Measurements from ENCODE around the gene MYL9. TPM values are rescaled to one million over a fixed set of nuclear protein-coding genes. Genes with fewer than 3 reads are reported as not detected.
A peak's percentile ranks its signal among the peaks of the same experiment; 100 is the strongest.

The MYL9 gene
- total RNA-seq, 2 donors from 2014 or later, result 49.3 to 582 TPM

DNA sequence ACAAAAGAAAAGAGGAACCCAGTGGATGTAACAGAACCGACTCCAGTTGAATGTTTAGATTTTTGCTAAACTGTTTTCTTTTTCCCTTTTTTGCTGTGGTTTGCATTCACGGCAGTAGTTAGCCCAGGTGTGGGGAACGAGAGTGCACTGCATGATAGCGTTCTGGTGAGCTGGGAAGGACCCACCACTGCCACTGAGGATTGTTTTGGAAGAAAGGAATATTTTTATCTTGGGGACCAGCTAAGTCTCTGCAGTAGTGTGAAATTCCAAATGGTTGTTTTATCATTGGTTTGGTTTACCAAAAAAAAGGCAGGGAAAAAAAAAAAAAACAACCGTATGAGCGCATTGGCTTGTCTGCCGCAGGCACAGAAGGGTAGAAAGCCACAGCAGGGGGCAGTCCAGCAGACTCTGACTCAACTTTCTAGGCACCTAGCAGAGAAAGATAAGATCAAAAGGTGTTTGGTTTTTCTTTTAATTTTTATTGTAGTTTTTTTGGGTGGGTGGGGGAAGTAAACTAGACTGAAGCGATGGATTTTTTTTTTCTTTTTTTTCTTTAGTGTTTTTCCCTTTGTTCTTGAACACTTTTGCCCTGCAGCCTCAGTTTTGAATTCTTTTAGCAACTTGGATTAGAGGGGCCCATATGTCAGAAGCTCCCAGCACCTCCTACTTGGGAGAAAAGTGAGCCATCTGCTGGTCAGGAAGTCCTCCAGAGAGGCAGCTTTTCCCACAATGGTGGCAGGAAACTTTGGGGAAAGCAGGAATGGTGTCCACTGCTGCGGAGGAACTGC, 50.7 kb downstream of the MYL9 start:
- Histone ChIP-seq H3K27me3 (no peaks in the 10 kb centered on the region), H3K36me3 (no peaks in the 10 kb centered on the region), H3K9ac (ENCODE audit: low read depth in 2 of 2, low read length in 2 of 2) (no peak overlapping the region), H3K4me1 (no peaks in the 10 kb centered on the region), H3K4me3 (no peak overlapping the region), H3K27ac (no peak overlapping the region), H3K9me3 (no peaks in the 10 kb centered on the region)
- TF ChIP-seq, protein P1, sequence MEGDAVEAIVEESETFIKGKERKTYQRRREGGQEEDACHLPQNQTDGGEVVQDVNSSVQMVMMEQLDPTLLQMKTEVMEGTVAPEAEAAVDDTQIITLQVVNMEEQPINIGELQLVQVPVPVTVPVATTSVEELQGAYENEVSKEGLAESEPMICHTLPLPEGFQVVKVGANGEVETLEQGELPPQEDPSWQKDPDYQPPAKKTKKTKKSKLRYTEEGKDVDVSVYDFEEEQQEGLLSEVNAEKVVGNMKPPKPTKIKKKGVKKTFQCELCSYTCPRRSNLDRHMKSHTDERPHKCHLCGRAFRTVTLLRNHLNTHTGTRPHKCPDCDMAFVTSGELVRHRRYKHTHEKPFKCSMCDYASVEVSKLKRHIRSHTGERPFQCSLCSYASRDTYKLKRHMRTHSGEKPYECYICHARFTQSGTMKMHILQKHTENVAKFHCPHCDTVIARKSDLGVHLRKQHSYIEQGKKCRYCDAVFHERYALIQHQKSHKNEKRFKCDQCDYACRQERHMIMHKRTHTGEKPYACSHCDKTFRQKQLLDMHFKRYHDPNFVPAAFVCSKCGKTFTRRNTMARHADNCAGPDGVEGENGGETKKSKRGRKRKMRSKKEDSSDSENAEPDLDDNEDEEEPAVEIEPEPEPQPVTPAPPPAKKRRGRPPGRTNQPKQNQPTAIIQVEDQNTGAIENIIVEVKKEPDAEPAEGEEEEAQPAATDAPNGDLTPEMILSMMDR (IDR thresholded peaks at IDR 0.05), result peak; percentile 17
- no peak for DNase-seq
- intact Hi-C loops (cut with DNase I), result loop anchor here (5.0 kb wide), 1 partner anchor 35 kb away; no protein-coding TSS in a partner anchor

DNA sequence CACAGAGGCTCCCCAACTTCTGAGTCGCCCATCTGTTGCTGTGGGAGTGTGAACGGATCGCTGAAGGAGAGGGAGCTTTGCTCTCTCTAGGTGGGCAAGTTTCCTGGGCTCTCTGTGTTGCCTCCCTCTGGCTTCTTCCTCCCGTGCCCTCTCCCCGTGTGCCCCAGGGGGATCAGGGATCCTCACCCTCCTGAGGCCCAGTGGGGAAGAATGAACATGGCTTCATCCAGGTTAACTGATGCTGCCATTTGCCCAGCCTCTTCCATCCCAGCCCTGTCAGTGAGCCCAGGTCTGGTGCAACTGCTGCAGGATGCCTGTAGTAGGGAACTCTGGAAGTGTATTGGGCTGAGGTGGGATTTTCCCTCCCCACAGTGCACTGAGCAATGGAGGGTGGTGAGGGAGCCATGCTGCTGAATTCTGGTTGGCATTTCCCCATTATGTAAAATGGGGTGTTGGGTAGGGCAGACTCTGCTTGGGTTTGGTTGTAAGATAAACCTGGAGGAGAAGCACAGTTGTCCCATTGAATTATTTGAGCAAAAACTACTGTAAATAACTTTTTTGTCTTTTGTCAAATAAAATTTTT, 52.1 kb downstream of the MYL9 start:
- intact Hi-C loops (cut with DNase I), result loop anchor here (5.0 kb wide), 1 partner anchor 36 kb away; no protein-coding TSS in a partner anchor
- Histone ChIP-seq H3K9ac (ENCODE audit: low read depth in 2 of 2, low read length in 2 of 2) (no peak overlapping the region), H3K36me3 (no peaks in the 10 kb centered on the region), H3K4me1 (no peaks in the 10 kb centered on the region), H3K9me3 (no peaks in the 10 kb centered on the region), H3K27ac (no peak overlapping the region), H3K27me3 (no peaks in the 10 kb centered on the region), H3K4me3 (no peak overlapping the region)
- no peak for DNase-seq
- TF ChIP-seq, protein P1 (IDR thresholded peaks at IDR 0.05), result no peak

DNA sequence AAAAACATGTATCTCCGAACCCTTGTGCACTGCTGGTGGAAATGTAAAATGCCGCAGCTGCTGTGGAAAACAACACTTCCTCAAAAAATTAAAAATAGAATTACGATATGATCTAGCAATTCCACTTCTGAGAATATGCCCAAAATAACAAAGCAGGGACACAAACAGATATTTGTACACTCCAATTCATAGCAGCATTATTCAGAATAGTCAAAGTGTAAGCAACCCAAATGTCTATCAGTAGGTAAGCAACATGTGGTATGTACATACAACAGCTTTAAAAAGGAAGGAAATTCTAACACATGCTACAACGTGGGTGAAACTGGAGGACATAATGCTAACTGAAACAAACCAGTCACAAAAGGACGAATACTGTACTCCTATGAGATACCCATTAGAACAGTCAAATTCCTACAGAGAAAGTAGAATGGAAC, 58.6 kb downstream of the MYL9 start:
- H3K9ac ChIP-seq (ENCODE audit: low read depth in 2 of 2, low read length in 2 of 2), result no peak overlapping the region
- no peaks in the 10 kb centered on the region for H3K36me3 ChIP-seq
- H3K27ac ChIP-seq, result no peak overlapping the region
- no peaks in the 10 kb centered on the region for H3K4me1 ChIP-seq
- no peak for DNase-seq
- TF ChIP-seq, protein P1 (IDR thresholded peaks at IDR 0.05), result no peak
- H3K4me3 ChIP-seq, result no peak overlapping the region
- no peaks in the 10 kb centered on the region for H3K27me3 ChIP-seq
- intact Hi-C loops (cut with DNase I), result no loop called here
- no peaks in the 10 kb centered on the region for H3K9me3 ChIP-seq

Other genes with a start within 250 kb of the MYL9 start
- gene DLGAP4, start 235.2 kb upstream of the MYL9 start, total RNA-seq, result 10 to 100 TPM; 43.1 to 48.6 TPM
- 1 to 10 TPM; 5.6 to 7.3 TPM for gene TGIF2, start 32.1 kb downstream of the MYL9 start, total RNA-seq
- 100 to 1,000 TPM; 143 to 207 TPM for gene RAB5IF, start 64.3 kb downstream of the MYL9 start, total RNA-seq
- under 1 TPM; 0.58 to 0.59 TPM for gene SLA2, start 104.7 kb downstream of the MYL9 start, total RNA-seq
- gene NDRG3, start 204.6 kb downstream of the MYL9 start, total RNA-seq, result 10 to 100 TPM; 30.0 to 32.0 TPM
- 10 to 100 TPM; 10.9 to 24.2 TPM for gene DSN1, start 232.2 kb downstream of the MYL9 start, total RNA-seq